Activated CD4-positive, alpha-beta T cell treated with anti-CD3 and anti-CD28 coated beads, Interleukin-2, amount 50 U/mL, for 16 hours (primary cell): ENCODE measurements around the gene TMOD3.
"Not testable (repeated sequence)": the region's sequence is repeated elsewhere in the genome, so short reads cannot be mapped to it uniquely, and the experiment has no call there.

Experiments
- DNase-seq: peaks from one replicate; pipeline ENCODE4 v3.0.0-alpha.2; 2020

Gene TMOD3

GRCh38 chr15:51829376-51830275 lies at the start of gene TMOD3:
Gene TMOD3 (plus strand): TSS chr15:51829653. CDS start chr15:51862885, 33,232 bp downstream.
- peak; percentile 93 for DNase-seq

GRCh38 chr15:51780636-51781035 lies 48.8 kb upstream of the TMOD3 start:
- no peak for DNase-seq

DNA sequence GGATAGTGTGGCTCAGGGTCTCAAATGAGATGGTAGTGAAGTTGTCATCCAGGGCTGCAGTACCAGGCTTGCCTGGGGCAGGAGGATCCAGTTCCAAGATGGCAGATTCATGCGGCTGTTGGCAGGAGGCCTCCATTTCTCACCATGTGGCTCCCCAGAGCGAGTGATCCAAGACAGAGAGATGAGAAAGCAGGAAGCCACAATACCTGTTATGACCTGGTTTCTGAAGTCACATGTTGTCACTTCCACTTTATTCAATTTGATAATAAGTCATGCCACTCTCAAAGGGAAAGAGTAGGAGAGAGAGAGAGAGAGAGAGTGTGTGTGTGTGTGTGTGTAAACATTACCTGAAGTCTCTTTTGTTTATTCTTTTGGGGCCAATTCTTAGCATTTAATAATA lies 47.9 kb upstream of the TMOD3 start:
- DNase-seq: no peak

DNA sequence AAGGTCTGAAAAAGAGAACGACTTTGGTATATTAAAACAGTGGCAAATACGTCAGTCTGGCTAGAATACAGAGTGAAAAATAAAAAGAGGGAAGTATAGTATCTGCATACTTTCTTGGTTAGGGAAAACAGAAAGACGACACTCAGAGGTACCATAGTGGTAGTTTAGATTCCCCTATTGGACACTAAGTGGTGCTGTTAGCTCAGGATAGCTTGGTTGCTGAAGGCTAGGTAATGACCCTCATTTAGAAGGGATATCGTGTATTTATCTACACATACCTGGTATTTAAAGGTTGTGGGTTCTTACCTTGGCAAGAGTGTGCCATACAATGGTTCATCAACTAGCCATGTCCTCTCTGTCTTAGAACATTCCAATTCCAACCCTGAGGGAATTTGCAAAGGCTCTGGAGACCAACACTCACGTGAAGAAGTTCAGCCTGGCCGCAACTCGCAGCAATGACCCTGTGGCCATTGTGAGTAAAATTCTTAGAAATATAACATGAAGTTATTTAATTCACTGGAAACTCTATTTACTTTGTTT lies 47.0 kb upstream of the TMOD3 start:
- DNase-seq: no peak

DNA sequence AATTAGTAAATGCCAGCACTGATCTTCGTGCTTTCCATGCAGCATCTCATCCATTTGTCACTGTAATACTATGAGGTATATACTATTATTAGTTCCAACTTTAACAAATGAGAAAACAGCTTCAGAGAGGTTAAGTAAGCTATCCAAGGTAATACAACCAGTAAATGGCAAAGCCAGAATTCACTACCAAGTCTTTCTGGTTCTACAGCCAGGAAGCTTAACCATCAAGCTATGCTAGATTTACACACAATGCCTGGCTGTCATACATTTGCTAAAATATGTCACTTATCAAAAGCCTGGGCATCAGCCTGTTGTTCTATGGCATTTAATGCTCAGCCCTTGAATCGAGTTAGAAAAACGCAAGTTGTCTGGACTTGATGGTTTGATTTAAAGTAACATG lies 45.5 kb upstream of the TMOD3 start:
- no peak for DNase-seq

GRCh38 chr15:51787130-51787529 lies 42.3 kb upstream of the TMOD3 start:
- not testable (repeated sequence) for DNase-seq

- DNase-seq: not testable (repeated sequence)
Measured at GRCh38 chr15:51792474-51792873, 37.0 kb upstream of the TMOD3 start.

GRCh38 chr15:51793521-51794305 lies 35.7 kb upstream of the TMOD3 start:
- no peak for DNase-seq

DNA sequence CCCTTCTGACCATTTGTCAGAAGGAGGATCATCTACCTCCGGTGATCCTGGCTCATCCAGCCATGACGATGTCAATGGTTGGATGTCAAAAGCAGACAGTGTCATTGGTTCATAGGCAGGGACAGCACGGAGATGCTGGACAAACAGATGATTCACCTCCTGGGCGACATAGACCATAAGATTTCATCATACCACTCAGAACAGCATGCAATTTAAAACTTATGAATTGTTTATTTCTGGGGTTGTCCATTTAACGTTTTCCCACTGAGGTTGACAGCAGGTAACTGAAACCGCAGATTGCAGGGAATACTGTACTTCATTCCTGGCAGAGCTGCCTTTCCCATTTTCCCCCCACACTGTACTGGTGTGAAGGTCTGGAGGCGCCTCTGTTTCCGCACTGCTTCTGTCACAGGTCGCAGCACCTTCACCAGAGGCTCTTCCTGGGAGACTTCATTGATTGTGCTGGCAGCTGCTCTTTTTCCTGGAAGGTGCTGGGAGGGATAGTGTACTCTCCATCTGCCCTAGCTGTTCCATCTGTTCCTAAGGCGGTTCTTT lies 32.5 kb upstream of the TMOD3 start:
- no peak for DNase-seq

DNA sequence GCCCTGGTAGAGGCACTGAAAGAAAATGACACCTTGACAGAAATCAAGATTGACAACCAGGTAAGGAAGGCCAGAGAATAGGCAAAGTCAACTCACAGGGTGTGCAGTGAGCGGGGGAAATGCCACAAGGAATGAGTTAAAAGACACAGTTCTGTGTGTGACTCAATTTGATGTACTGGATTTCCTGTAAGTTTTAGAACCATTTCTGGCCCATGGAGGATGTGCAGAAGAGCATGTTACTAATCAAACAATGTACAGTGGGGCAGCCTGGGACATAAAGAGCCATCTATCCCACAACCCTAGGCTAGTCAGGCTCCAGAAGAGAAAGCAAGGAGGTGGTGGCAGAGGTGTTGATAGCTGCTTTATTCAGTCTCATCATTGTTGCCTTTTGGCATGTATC lies 31.2 kb upstream of the TMOD3 start:
- peak; percentile 6 for DNase-seq

DNA sequence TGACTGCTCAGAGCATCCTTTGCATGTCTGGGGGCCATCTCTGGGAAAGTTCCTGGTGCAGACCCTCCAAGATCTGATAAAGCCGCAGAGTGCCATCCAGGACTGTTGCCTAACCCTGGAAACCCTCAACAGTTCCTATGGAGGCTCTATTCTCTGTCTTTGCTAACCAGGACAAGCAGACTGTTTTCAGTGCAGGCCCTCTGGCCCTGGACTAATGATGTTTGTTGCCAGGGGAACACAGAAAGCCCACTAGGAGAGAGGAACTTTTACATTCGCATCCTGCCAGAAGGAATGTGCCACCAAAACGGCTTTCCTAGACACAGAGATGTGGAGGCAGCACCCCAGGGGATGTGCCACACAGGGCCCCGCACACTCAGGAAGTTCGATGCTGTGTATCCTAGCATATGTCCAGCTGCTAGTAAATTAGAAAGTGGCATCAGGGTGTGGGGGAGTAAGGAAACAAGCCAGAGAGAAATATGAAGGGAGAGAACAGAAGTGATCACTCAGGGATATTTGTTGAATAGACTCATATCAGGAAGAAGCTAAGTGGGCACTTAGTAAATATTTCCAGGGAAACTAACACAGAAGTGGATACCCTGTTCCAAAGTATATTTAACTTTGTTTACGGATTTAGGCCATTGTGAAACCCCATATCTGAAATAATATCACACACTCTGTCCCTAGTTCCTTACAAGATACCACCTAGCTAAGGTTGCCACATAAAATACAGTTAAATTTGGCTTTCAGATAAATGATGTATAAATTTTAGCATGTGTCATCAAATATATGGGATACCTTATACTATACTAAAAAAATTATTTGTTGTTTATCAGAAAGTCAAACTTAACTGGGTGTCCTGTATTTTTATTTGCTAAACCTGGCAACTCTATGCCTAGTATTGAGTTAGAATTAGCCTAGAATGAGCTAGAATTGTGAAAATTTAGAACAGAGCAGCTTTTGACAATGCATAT lies 29.9 kb upstream of the TMOD3 start:
- no peak for DNase-seq

DNA sequence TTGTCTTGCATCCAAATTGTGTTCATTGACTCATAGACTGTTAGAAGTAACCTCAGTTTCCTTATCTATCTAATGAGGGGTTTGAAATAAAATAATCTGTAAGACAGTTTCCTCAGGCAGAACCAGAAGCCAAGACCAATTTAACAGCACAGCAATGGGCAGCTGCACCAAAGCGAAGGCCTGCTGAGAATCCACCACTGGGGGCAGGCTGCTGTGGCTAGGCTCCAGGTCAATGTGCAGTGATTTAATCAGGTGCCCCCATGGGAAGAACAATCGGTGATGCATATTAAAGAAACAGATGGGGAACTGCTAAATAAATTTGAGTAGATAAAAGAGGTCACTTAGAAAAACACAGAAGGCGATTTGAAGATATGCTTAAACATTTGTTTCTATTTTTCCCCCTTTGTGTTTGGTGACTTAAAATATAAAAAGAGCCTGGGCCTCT lies 28.0 kb upstream of the TMOD3 start:
- DNase-seq: no peak

- no peak for DNase-seq
Measured at GRCh38 chr15:51802593-51802992, 26.9 kb upstream of the TMOD3 start.

DNA sequence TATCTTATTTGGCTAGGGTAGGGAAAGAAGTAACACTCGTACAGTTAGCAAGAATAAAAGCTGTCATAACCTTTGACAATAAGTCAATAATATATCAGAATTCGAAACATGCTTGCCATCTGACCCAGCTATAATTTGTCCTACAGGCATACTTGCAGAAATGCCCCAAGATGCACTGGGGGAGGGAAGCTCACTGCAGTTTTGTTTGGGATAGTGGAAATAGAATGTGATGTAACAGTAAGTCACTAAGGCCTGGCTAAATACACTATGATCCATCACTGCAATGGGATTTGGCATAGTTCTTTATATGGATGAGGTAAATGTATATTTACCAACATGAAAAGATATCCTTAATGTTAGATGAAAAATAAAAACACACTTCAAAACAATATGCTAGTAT lies 25.5 kb upstream of the TMOD3 start:
- DNase-seq: no peak

GRCh38 chr15:51806123-51806522 lies 23.3 kb upstream of the TMOD3 start:
- no peak for DNase-seq

- no peak for DNase-seq
Measured at GRCh38 chr15:51809457-51809856, 20.0 kb upstream of the TMOD3 start.

DNA sequence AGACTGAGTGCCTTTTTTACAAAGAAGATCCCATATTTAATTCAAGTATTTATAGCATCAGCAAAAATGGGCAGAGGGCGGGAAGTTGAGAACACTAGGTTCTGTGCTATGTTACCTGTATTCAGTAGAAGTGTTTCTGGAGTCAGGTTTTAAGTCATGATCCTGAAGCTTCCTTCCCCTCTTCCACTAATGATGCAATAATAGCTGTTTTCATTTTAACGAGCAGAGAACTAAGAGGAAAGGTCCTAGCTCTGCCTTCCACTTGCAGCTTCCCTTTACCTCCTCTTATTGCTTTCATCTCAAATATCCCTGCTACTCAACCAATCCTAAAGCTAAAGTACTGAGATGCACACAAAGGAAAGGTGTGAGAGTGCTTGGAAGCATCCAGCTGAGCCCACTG lies 16.9 kb upstream of the TMOD3 start:
- no peak for DNase-seq

DNA sequence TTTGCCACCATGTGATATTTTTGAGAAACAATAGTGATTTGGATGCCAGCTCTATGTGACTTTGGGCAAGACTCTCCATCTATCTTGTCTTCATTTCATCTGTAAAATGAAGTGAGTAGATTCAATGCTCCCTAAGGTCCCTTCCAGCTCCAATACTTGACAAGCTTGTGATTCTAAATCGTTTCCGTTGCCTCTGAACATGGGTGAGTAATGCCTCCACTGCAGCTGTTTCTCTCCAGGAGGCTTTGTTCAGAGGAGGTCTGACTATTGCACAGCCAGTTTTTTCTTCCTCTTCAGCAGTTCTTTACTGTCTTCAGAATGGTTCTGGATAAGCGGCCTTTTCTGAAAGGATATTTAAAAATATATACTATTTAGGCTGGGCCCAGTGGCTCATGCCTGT lies 14.8 kb upstream of the TMOD3 start:
- DNase-seq: no peak

DNA sequence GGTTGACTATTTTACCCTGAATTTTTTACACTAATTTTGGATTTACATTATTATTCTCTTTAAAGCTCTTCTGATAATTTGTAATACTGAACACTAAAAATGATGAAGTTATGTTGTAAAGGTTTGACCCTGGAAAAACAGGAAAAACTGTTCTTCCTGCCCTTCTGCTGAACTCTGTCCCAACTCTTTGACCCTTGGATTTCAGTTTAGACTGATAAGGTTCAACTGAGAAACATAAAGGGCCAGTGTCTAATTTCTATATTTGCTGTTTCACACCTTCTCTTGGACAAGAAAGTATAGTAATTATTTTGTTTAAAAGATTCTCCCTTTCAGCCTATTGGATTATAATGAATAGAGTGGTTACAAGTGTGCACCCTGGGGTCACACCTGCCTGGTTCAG lies 12.8 kb upstream of the TMOD3 start:
- no peak for DNase-seq

GRCh38 chr15:51818150-51818549 lies 11.3 kb upstream of the TMOD3 start:
- DNase-seq: no peak

DNA sequence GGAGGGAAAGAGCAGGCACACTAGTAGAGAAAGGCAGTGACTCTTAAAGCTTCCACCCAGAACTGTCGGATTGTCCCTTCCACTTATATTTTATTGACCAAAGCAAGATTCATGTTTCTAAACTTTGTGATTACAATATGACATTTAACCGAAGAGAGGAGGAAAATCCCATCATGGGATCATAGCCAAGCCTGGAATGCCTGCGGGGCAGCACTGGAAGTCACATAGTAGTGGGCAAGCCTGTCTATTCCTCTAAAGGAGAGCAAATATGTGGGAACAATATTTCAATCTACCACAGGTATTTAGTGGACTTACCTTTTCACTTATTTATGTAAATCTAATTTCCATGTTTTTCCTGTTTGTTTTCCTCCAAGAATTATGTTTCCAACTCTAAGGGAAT lies 3.8 kb upstream of the TMOD3 start:
- no peak for DNase-seq
